ENCODE measurements around the gene LRRC4C. TPM values are rescaled to one million over a fixed set of nuclear protein-coding genes. Genes with fewer than 3 reads are reported as not detected.

LRRC4C gene
- polyA plus RNA-seq, 1 of the 3 experiments (the other 2 are of a cell fraction), result 0.16 TPM

DNA sequence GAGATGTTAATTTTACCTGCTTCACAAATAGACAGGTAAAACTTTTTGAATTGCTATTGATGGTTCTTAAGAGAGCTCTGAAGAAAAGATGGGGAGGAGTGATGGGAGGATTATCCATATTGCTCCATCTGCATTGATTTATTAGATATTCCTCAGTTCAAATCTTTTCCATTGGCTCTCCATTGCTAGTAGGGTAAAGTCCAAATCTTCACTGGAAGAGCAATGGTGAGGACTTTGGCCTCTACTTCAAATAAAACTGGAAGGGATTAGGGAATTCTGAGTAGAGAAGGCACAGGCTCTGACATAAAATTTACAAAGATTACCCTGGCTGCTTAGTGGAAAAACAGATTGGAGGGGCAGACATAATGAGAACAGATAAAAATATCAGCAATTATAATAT lies 1024.1 kb downstream of the LRRC4C start:
- H3K36me3 ChIP-seq (replicated peaks in 1 of 2; ENCODE audit: control insufficient read depth in 1 of 2, insufficient read depth in 2 of 2, low read length in 1 of 2), result no peaks in the 10 kb centered on the region
- no peaks in the 10 kb centered on the region for H3K9me2 ChIP-seq
- POLR2A ChIA-PET, result no interaction called here
- no peaks in the 10 kb centered on the region for H4K20me1 ChIP-seq (ENCODE audit: insufficient read depth)
- DNase-seq, result no peak
- H3K4me2 ChIP-seq, result no peak overlapping the region
- no peak overlapping the region for H3K27ac ChIP-seq (ENCODE audit: low read depth in 2 of 2, low read length in 1 of 2)
- no peaks in the 10 kb centered on the region for H3K27me3 ChIP-seq (ENCODE audit: insufficient read depth)
- no peak overlapping the region for H3K9ac ChIP-seq
- no peaks in the 10 kb centered on the region for H3K79me2 ChIP-seq (ENCODE audit: insufficient read depth)
- no peaks in the 10 kb centered on the region for H3K4me1 ChIP-seq (ENCODE audit: control insufficient read depth in 1 of 2, insufficient read depth in 2 of 2, low read depth in 1 of 2, low read length in 1 of 2)
- H3K4me3 ChIP-seq (ENCODE audit: low read depth in 2 of 2, low read length in 1 of 2), result no peak overlapping the region
- H2AFZ ChIP-seq (ENCODE audit: low read depth), result no peak overlapping the region
- CTCF ChIA-PET, result no interaction called here
- TF ChIP-seq FOXM1 (IDR thresholded peaks at IDR 0.05; ENCODE audit: low read depth) (no peak), TEAD4 (IDR thresholded peaks at IDR 0.05; ENCODE audit: borderline replicate concordance, insufficient read depth) (no peak), GATA2 (CRISPR knock-in tag; IDR thresholded peaks at IDR 0.05) (no peak), PBX3 (IDR thresholded peaks at IDR 0.05) (no peak), RCOR1 (IDR thresholded peaks at IDR 0.05; ENCODE audit: low read length) (no peak), CHD2 (IDR thresholded peaks at IDR 0.05; ENCODE audit: low read length, partially characterized antibody) (no peak), SIN3A (IDR thresholded peaks at IDR 0.05; ENCODE audit: borderline replicate concordance, low read depth, low read length) (no peak), RXRA (IDR thresholded peaks at IDR 0.05; ENCODE audit: borderline replicate concordance, low read depth) (no peak), MEF2A (IDR thresholded peaks at IDR 0.05; ENCODE audit: borderline replicate concordance, low read depth) (no peak), NRF1 (IDR thresholded peaks at IDR 0.05; ENCODE audit: low read depth, low read length) (no peak), EZH2phosphoT487 (IDR thresholded peaks at IDR 0.05; ENCODE audit: borderline replicate concordance, low read depth) (no peak), TCF12 (IDR thresholded peaks at IDR 0.05) (no peak), RFX5 (IDR thresholded peaks at IDR 0.05; ENCODE audit: low read length) (no peak), JUND (IDR thresholded peaks at IDR 0.05) (no peak), RAD21 (IDR thresholded peaks at IDR 0.05; ENCODE audit: low read length) (no peak), NFIC (IDR thresholded peaks at IDR 0.05; ENCODE audit: borderline replicate concordance) (no peak)
- TF ChIP-seq, protein P1, sequence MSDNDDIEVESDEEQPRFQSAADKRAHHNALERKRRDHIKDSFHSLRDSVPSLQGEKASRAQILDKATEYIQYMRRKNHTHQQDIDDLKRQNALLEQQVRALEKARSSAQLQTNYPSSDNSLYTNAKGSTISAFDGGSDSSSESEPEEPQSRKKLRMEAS (IDR thresholded peaks at IDR 0.05; ENCODE audit: low read depth), result no peak
- TF ChIP-seq, protein P2, sequence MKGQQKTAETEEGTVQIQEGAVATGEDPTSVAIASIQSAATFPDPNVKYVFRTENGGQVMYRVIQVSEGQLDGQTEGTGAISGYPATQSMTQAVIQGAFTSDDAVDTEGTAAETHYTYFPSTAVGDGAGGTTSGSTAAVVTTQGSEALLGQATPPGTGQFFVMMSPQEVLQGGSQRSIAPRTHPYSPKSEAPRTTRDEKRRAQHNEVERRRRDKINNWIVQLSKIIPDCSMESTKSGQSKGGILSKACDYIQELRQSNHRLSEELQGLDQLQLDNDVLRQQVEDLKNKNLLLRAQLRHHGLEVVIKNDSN (IDR thresholded peaks at IDR 0.05; ENCODE audit: borderline replicate concordance, low read depth), result no peak
- TF ChIP-seq, protein P3, sequence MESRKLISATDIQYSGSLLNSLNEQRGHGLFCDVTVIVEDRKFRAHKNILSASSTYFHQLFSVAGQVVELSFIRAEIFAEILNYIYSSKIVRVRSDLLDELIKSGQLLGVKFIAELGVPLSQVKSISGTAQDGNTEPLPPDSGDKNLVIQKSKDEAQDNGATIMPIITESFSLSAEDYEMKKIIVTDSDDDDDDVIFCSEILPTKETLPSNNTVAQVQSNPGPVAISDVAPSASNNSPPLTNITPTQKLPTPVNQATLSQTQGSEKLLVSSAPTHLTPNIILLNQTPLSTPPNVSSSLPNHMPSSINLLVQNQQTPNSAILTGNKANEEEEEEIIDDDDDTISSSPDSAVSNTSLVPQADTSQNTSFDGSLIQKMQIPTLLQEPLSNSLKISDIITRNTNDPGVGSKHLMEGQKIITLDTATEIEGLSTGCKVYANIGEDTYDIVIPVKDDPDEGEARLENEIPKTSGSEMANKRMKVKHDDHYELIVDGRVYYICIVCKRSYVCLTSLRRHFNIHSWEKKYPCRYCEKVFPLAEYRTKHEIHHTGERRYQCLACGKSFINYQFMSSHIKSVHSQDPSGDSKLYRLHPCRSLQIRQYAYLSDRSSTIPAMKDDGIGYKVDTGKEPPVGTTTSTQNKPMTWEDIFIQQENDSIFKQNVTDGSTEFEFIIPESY (IDR thresholded peaks at IDR 0.05; ENCODE audit: borderline replicate concordance, low read depth), result no peak
- TF ChIP-seq, protein P4, sequence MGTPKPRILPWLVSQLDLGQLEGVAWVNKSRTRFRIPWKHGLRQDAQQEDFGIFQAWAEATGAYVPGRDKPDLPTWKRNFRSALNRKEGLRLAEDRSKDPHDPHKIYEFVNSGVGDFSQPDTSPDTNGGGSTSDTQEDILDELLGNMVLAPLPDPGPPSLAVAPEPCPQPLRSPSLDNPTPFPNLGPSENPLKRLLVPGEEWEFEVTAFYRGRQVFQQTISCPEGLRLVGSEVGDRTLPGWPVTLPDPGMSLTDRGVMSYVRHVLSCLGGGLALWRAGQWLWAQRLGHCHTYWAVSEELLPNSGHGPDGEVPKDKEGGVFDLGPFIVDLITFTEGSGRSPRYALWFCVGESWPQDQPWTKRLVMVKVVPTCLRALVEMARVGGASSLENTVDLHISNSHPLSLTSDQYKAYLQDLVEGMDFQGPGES (IDR thresholded peaks at IDR 0.05; ENCODE audit: low read depth, low read length), result no peak
- H3F3A ChIP-seq (replicated peaks; ENCODE audit: insufficient read depth), result no peaks in the 10 kb centered on the region
- no peaks in the 10 kb centered on the region for H3K9me3 ChIP-seq

All from SK-N-SH (cell line).